Measurements from ENCODE around the gene CNIH2. TPM values are rescaled to one million over a fixed set of nuclear protein-coding genes. Genes with fewer than 3 reads are reported as not detected.

CNIH2 gene
- total RNA-seq, 1 donor from 2014 or later = 33.1 TPM

DNA sequence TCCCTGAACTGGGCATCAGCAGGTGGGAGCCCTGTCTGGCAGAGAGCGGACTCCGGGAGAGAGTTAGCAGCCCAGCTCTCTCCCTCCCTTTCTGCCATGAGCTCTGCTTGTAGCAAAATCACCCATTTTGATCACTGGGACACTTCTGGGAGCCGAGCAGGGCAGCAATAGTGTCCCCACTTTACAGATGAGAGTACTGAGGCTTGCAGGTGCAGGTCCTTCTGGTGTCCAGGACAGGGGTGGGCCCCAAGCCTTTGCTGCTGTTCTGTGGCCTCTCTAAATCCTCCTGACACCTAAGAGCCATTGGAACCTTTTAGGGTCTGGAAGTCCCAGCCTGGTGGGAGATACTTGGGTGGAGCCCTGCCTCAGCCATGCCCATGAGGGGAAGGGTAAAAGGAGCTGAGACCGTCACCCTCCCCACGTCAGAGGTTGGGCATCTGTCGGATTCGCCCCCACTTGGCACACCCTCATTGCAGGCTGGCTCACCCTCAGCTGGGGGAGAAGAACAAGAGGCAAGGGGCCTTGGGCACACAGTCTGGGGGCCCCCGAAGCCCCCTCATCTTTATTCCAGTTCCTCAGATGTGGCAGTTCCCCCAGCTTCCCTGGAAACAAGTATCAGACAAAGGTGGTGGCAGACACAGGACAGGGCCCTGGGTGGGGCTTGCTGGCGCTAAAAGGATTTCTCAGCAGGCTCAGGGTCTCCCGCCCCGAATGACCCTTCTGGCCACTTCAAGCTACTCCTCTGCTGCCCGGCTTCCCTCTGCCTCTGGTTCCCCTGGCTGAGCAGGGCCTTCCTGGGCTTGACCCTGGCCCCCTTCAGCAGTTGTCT is 53.8 kb downstream of the CNIH2 start:
- no peak for DNase-seq

DNA sequence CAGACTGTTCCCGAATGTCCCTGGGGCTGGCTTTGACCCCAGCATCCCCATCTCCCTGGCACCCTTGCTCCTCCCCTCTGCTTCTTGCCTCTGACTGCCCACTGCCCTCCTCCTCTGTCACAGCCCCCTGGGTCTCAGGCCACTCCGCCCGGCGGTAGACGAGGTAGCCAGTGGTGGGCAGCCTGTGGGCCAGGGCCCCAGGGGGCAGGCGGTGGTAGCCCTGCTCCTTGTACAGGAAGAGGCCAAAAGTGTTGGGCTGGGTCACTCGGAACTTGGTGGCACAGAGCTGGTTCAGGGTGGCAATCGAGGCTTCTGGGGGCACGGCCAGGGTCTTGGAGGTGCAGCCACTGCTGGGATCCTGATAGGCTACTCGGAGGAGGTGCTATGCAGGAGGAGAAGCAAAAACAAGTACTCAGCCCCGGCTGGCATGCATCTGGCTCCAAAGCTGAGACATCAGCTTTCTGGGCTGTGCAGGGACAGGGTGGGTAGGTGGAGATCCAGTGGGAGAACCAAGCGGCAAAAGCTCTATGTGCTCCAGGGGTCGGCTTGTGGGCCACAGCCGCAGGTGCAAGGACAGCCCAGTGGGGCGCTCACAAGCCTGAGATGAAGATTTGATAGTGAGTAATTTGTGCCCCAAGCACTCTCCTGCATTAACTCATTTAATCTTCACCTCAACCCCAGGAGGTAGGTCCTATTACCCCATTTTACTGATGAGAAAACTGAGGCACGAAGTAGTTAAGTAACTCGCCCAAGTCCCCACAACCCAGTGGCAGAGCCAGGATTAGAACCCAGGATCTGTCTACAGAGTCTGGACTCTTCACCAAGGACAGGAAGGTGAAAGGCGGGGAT is 54.6 kb downstream of the CNIH2 start:
- no peak for DNase-seq

DNA sequence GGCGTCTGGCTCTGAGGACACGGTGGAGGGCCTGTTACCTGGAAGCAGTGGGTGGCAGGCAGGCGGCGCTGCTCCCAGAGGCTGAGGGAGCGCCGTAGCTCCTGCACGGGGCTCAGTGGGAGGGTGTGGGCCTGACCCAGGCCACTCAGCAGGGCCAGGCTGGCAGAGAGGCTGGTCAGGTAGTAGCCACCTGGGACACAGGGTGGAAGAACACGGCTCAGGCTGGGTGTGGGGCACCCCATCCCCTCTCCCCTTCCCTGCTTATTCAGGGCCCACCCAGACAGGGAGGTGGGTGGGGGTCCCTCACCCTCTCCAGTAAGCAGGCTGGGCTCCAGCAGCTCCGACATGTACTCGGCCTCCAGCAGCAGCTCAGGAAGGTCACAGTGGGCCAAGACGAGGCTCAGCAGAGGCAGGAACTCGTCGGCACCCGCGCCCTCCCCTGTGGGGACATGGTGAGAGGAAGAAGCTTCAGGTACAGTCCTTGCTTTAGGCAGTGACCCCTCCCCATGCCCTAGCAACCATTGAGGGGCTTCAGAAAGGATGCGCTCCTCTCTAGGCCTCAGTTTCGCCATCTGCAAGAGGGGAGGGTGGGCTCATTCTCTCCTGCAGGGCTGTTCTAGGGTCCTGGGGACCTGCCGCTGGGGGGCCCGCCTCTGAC is 55.4 kb downstream of the CNIH2 start:
- no peak for DNase-seq

Other genes starting within 250 kb of the CNIH2 start
- gene GAL3ST3, start 229.0 kb upstream of the CNIH2 start, total RNA-seq = 14.0 TPM
- 88.6 TPM for gene SF3B2, start 225.8 kb upstream of the CNIH2 start, total RNA-seq
- gene PACS1, start 207.9 kb upstream of the CNIH2 start, total RNA-seq = 34.5 TPM
- 31.5 TPM for gene KLC2, start 20.5 kb upstream of the CNIH2 start, total RNA-seq
- gene RAB1B, start 9.5 kb upstream of the CNIH2 start, total RNA-seq = 28.9 TPM
- gene YIF1A, start 11.0 kb downstream of the CNIH2 start, total RNA-seq = 32.4 TPM
- 6.4 TPM for gene TMEM151A, start 13.7 kb downstream of the CNIH2 start, total RNA-seq
- gene CD248, start 38.9 kb downstream of the CNIH2 start, total RNA-seq = 1.1 TPM
- 0.47 TPM for gene RIN1, start 58.3 kb downstream of the CNIH2 start, total RNA-seq
- gene BRMS1, start 66.9 kb downstream of the CNIH2 start, total RNA-seq = 17.6 TPM
- gene B4GAT1, start 69.5 kb downstream of the CNIH2 start, total RNA-seq = 63.2 TPM
- gene SLC29A2, start 93.6 kb downstream of the CNIH2 start, total RNA-seq = 1.4 TPM
- 0.16 TPM for gene NPAS4, start 142.9 kb downstream of the CNIH2 start, total RNA-seq
- 13.9 TPM for gene MRPL11, start 160.7 kb downstream of the CNIH2 start, total RNA-seq
- gene PELI3, start 188.7 kb downstream of the CNIH2 start, total RNA-seq = 19.5 TPM
- gene DPP3, start 202.3 kb downstream of the CNIH2 start, total RNA-seq = 35.2 TPM
- gene BBS1, start 232.5 kb downstream of the CNIH2 start, total RNA-seq = 43.2 TPM

Measured in occipital lobe (tissue), 2 donors.